HAP-1 (cell line): ENCODE data around the gene PPT2.
"Not testable (repeated sequence)": the region's sequence is repeated elsewhere in the genome, so short reads cannot be mapped to it uniquely, and the experiment has no call there.

Source experiments
- DNase-seq, 2 experiments: peaks; one replicate each; pipeline ENCODE4 v3.0.0-alpha.2; 2016 to 2020; ENCODE audit warnings: low spot score in 2 of 2
- H3K27me3 ChIP-seq: fragments of 250-450 bp; sonication (Bioruptor Pico); 2 replicates; pipeline ENCODE4 v1.5.1; 2020; ENCODE audit warnings: low read depth, mild to moderate bottlenecking, moderate library complexity
- H3K36me3 ChIP-seq: fragments of 250-450 bp; sonication (Bioruptor Pico); replicated peaks from 2 replicates; pipeline ENCODE4 v1.5.1; 2020; ENCODE audit warnings: mild to moderate bottlenecking
- H3K4me1 ChIP-seq: fragments of 250-450 bp; sonication (Bioruptor Pico); 2 replicates; pipeline ENCODE4 v1.5.1; 2020; ENCODE audit warnings: mild to moderate bottlenecking
- H3K4me3 ChIP-seq: fragments of 250-450 bp; sonication (Bioruptor Pico); 2 replicates; pipeline ENCODE4 v1.5.1; 2020; ENCODE audit warnings: mild to moderate bottlenecking, moderate library complexity
- H3K9me3 ChIP-seq: fragments of 250-450 bp; sonication (Bioruptor Pico); 2 replicates; pipeline ENCODE4 v1.5.1; 2020; ENCODE audit warnings: mild to moderate bottlenecking, moderate library complexity
- in situ Hi-C: fragments of 300-500 bp; cut with MboI; formaldehyde crosslinking; loops from 3 replicates; pipeline ENCODE4 v1.14.3; 2020; ENCODE audit warnings: low sequenced_read_pairs, inconsistent platforms, mixed read lengths

Gene PPT2

GRCh38 chr6:32198345-32198696 lies 44.4 kb downstream of the PPT2 start:
- Histone ChIP-seq H3K4me1 (peaks cover 12% of the 10 kb centered on the region), H3K36me3 (no peaks in the 10 kb centered on the region), H3K27me3 (no peaks in the 10 kb centered on the region), H3K4me3 (no peak overlapping the region), H3K9me3 (no peaks in the 10 kb centered on the region)
- in situ Hi-C loops, result no loop called here
- DNase-seq, result no peak

DNA sequence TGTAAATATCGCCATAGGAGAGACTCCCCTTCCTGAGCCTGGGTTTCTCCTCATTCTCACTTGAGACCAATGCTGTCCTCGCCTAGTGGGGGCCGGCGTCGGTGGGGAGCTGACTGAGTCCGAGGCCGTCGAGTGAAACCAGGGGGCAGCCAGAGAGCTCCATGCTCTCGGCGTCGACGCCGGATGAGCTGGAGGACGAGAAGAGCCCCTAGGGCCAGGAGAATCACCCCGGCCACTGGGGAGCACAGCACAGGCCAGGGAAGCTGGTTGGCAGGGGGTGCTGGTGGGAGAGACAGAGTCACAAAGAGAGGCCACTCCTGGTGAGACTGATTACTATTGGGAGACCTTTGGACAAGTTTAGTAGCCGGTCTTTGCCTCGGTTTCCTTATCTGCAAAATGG lies 44.9 kb downstream of the PPT2 start:
- Histone ChIP-seq H3K27me3 (no peaks in the 10 kb centered on the region), H3K4me3 (no peak overlapping the region), H3K36me3 (no peaks in the 10 kb centered on the region), H3K4me1 (peaks cover 12% of the 10 kb centered on the region), H3K9me3 (no peaks in the 10 kb centered on the region)
- DNase-seq, result no peak
- in situ Hi-C loops, result no loop called here

GRCh38 chr6:32200711-32201475 lies 47.0 kb downstream of the PPT2 start:
- peaks cover 7% of the 10 kb centered on the region for H3K4me1 ChIP-seq
- in situ Hi-C loops, result no loop called here

GRCh38 chr6:32202186-32202585 lies 48.2 kb downstream of the PPT2 start:
- no peak for DNase-seq
- no peaks in the 10 kb centered on the region for H3K9me3 ChIP-seq
- no peak overlapping the region for H3K4me3 ChIP-seq
- no peaks in the 10 kb centered on the region for H3K4me1 ChIP-seq
- no peaks in the 10 kb centered on the region for H3K36me3 ChIP-seq
- H3K27me3 ChIP-seq, result 0 out of 2 replicates have a peak, but pooled peaks cover 2% of the 10 kb centered on the region
- in situ Hi-C loops, result no loop called here

More at GRCh38 chr6:32200711-32201475, 47.0 kb downstream of the PPT2 start:
- Histone ChIP-seq H3K36me3 (no peaks in the 10 kb centered on the region), H3K4me3 (no peak overlapping the region), H3K9me3 (no peaks in the 10 kb centered on the region), H3K27me3 (0 out of 2 replicates have a peak, but pooled peaks cover 2% of the 10 kb centered on the region)
- no peak for DNase-seq

GRCh38 chr6:32203426-32204267 lies 49.7 kb downstream of the PPT2 start:
- Histone ChIP-seq H3K4me1 (no peaks in the 10 kb centered on the region), H3K9me3 (no peaks in the 10 kb centered on the region), H3K27me3 (0 out of 2 replicates have a peak, but pooled peaks cover 2% of the 10 kb centered on the region), H3K36me3 (no peaks in the 10 kb centered on the region), H3K4me3 (no peak overlapping the region)
- in situ Hi-C loops, result no loop called here
- DNase-seq, result no peak

- H3K36me3 ChIP-seq, result no peaks in the 10 kb centered on the region
- no peaks in the 10 kb centered on the region for H3K4me1 ChIP-seq
- no peak for DNase-seq
- H3K9me3 ChIP-seq, result no peaks in the 10 kb centered on the region
- H3K27me3 ChIP-seq, result 0 out of 2 replicates have a peak, but pooled peaks cover 2% of the 10 kb centered on the region
- in situ Hi-C loops, result no loop called here
- H3K4me3 ChIP-seq, result no peak overlapping the region
Measured at GRCh38 chr6:32204268-32204715, 50.4 kb downstream of the PPT2 start.

- Histone ChIP-seq H3K27me3 (0 out of 2 replicates have a peak, but pooled peaks cover 2% of the 10 kb centered on the region), H3K4me1 (no peaks in the 10 kb centered on the region), H3K4me3 (no peak overlapping the region), H3K36me3 (no peaks in the 10 kb centered on the region), H3K9me3 (no peaks in the 10 kb centered on the region)
- DNase-seq, result no peak
- in situ Hi-C loops, result no loop called here
Measured at GRCh38 chr6:32208996-32209395, 55.1 kb downstream of the PPT2 start.

DNA sequence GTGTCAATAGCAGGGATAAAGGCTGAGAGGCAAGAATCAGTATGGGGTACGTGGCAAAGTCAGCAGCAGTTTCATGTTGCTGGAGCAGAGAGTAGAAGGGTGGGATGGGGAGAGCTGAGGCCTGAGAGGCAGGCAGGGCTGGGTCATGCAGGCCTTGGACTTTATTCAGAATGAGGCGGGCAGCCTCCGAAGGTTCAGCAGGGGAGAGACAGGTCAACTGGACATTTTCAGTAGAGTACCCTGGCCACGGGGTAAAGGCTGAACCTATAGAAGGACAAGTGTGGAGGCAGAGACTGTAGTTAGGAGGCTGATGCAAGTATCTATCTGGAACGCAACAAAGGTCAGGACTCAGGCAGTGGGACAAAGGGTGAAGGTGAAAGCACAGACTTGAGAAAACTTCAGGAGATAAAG lies 56.3 kb downstream of the PPT2 start:
- H3K27me3 ChIP-seq, result no peaks in the 10 kb centered on the region
- in situ Hi-C loops, result no loop called here

GRCh38 chr6:32211432-32211831 lies 57.5 kb downstream of the PPT2 start:
- in situ Hi-C loops, result not testable (repeated sequence)

More for the DNA sequence above, 56.3 kb downstream of the PPT2 start:
- Histone ChIP-seq H3K9me3 (no peaks in the 10 kb centered on the region), H3K4me3 (no peak overlapping the region), H3K36me3 (no peaks in the 10 kb centered on the region), H3K4me1 (no peaks in the 10 kb centered on the region)
- DNase-seq, result no peak

GRCh38 chr6:32212076-32212760 lies 58.3 kb downstream of the PPT2 start:
- H3K27me3 ChIP-seq, result no peaks in the 10 kb centered on the region
- DNase-seq, result no peak
- H3K9me3 ChIP-seq, result no peaks in the 10 kb centered on the region
- in situ Hi-C loops, result no loop called here
- no peaks in the 10 kb centered on the region for H3K4me1 ChIP-seq
- H3K36me3 ChIP-seq, result no peaks in the 10 kb centered on the region
- H3K4me3 ChIP-seq, result no peak overlapping the region

More at GRCh38 chr6:32211432-32211831, 57.5 kb downstream of the PPT2 start:
- not testable (repeated sequence) for DNase-seq, H3K36me3 ChIP-seq, H3K9me3 ChIP-seq, H3K27me3 ChIP-seq, H3K4me1 ChIP-seq, H3K4me3 ChIP-seq
